ENCODE measurements around the gene TAS2R42.

The TAS2R42 gene

GRCh38 chr12:11186837-11187236 is at the start of gene TAS2R42:
Gene TAS2R42, minus strand, starts transcription at chr12:11186937. Its CDS starts 0 bp downstream, at chr12:11186937.
- DNase-seq = no peak

- DNase-seq = no peak
These were observed 46.8 kb upstream of the TAS2R42 start for GRCh38 chr12:11233532-11233931.

GRCh38 chr12:11228296-11228879 is 41.7 kb upstream of the TAS2R42 start:
- DNase-seq = peak; percentile 20

- DNase-seq = no peak
These were observed 40.6 kb upstream of the TAS2R42 start for GRCh38 chr12:11227373-11227772.

- DNase-seq = no peak
These were observed 22.4 kb upstream of the TAS2R42 start for GRCh38 chr12:11209113-11209512.

- DNase-seq = no peak
These were observed 17.4 kb upstream of the TAS2R42 start for GRCh38 chr12:11204173-11204572.

- no peak for DNase-seq
These were observed 16.1 kb upstream of the TAS2R42 start for GRCh38 chr12:11202811-11203210.

- no peak for DNase-seq
These were observed 3.7 kb downstream of the TAS2R42 start for GRCh38 chr12:11183011-11183410.

GRCh38 chr12:11182529-11182928 is 4.2 kb downstream of the TAS2R42 start:
- DNase-seq = no peak

- DNase-seq = no peak
These were observed 8.5 kb downstream of the TAS2R42 start for GRCh38 chr12:11178250-11178649.

GRCh38 chr12:11174022-11174421 is 12.7 kb downstream of the TAS2R42 start:
- no peak for DNase-seq

- no peak for DNase-seq
These were observed 14.6 kb downstream of the TAS2R42 start for GRCh38 chr12:11171969-11172675.

- DNase-seq = peak; percentile 30
These were observed 15.4 kb downstream of the TAS2R42 start, which contains the start of gene SMIM10L1 for GRCh38 chr12:11171145-11171968. Gene SMIM10L1, plus strand, starts transcription at chr12:11171194. Its CDS starts 163 bp downstream, at chr12:11171357.

- no peak for DNase-seq
These were observed 16.0 kb downstream of the TAS2R42 start for GRCh38 chr12:11170810-11171144.

- DNase-seq = no peak
These were observed 20.4 kb downstream of the TAS2R42 start for GRCh38 chr12:11166300-11166699.

- no peak for DNase-seq
These were observed 22.4 kb downstream of the TAS2R42 start for GRCh38 chr12:11164384-11164783.

- DNase-seq = no peak
These were observed 24.2 kb downstream of the TAS2R42 start for GRCh38 chr12:11162502-11162901.

GRCh38 chr12:11158885-11159444 is 27.8 kb downstream of the TAS2R42 start:
- no peak for DNase-seq

- DNase-seq = no peak
These were observed 32.3 kb downstream of the TAS2R42 start for GRCh38 chr12:11154400-11154925.

GRCh38 chr12:11152725-11153124 is 34.0 kb downstream of the TAS2R42 start:
- DNase-seq = no peak

GRCh38 chr12:11150832-11151231 is 35.9 kb downstream of the TAS2R42 start:
- no peak for DNase-seq

GRCh38 chr12:11147420-11147819 is 39.3 kb downstream of the TAS2R42 start:
- no peak for DNase-seq

- no peak for DNase-seq
These were observed 42.4 kb downstream of the TAS2R42 start for GRCh38 chr12:11144297-11144696.
